Tibial artery (tissue), 4 donors: ENCODE data around the gene YWHAB.

Source experiments
- DNase-seq, 2 donors: peaks; one replicate each; pipeline ENCODE4 v3.0.0-alpha.2; 2019
- H3K27ac ChIP-seq, 2 donors: fragments of 200-600 bp; sonication (generic) in 1 of 2; 1 replicate in 1 of 2; 2 replicates in 1 of 2; pipeline ENCODE4 v1.5.1; 2018 to 2019; ENCODE audit warnings: mild to moderate bottlenecking in 1 of 2
- H3K27me3 ChIP-seq, 2 donors: fragments of 200-600 bp; sonication (generic) in 1 of 2; one replicate each; pipeline versions ENCODE4 v1.5.1 to v1.6.0; 2016 to 2019
- H3K36me3 ChIP-seq, 3 donors: fragments of 200-600 bp; sonication (generic) in 2 of 3; one replicate each; pipeline ENCODE4 v1.5.1; 2016 to 2019; ENCODE audit warnings: mild to moderate bottlenecking in 2 of 3
- H3K4me1 ChIP-seq, 4 donors: fragments of 200-600 bp; sonication (generic) in 2 of 4; 1 replicate in 3 of 4; 2 replicates in 1 of 4; pipeline ENCODE4 v1.5.1; 2016 to 2019
- H3K4me3 ChIP-seq, 2 donors: fragments of 200-600 bp; sonication (generic) in 1 of 2; 1 replicate in 1 of 2; 2 replicates in 1 of 2; pipeline ENCODE4 v1.5.1; 2018 to 2019; ENCODE audit warnings: mild to moderate bottlenecking in 2 of 2
- H3K9me3 ChIP-seq, 3 donors: fragments of 200-600 bp; sonication (generic) in 1 of 3; one replicate each; pipeline ENCODE4 v1.5.1; 2016 to 2019
- intact Hi-C: fragments of 100-400 bp; cut with DNase I; formaldehyde crosslinking; loops from one replicate; pipeline ENCODE4 v1.15.0; 2023; ENCODE audit warnings: low total_unique reads
- TF ChIP-seq, protein P1 (sequence below), 2 experiments: fragments of 200-600 bp in 1 of 2; fragments of 450-650 bp in 1 of 2; IDR thresholded peaks; one replicate each; pipeline ENCODE4 v1.5.1; 2017 to 2019; ENCODE audit warnings: antibody characterized with exemption in 2 of 2, mild to moderate bottlenecking in 1 of 2, moderate library complexity in 1 of 2

Gene YWHAB

DNA sequence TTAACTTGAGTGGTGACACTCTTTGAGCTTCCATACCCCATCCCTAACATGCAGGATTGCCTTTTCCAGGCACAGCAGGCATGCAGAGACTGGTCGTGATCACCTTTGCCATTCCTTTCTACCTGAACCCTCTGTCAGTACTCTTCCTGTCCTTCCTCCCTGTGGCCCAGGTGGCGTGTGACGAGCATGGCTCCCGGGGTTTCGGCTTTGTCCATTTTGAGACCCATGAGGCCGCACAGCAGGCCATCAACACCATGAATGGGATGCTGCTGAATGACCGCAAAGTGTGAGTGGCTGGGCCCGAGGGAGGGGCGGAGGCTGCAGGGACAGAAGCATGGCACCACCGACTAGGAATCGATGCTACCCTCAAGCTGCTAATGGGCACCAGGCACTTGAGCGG lies 31.1 kb downstream of the YWHAB start:
- peaks cover 0 to 39% (median 0%) of the 10 kb centered on the region in 3 donors for H3K36me3 ChIP-seq
- intact Hi-C loops, result no loop called here

DNA sequence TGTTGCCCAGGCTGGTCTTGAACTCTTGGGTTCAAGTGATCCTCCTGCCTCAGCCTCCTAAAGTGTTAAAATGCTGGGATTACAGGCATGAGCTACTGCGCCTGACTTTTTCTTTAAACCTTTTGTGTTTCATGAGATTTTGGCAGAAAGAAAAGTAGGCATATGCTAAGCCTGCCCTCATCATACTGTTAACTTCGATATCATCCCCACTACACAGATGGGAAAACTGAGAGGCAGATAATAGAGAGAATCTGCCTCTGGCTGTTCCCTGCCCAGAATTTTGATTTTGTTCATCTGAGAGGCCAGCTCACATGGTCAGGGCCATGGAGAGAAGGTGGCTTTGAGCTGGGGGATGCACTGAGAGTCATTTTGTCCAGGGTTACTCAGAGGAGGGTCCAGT lies 31.9 kb downstream of the YWHAB start:
- H3K27me3 ChIP-seq, result no peaks in the 10 kb centered on the region
- intact Hi-C loops, result no loop called here
- TF ChIP-seq, protein P1, sequence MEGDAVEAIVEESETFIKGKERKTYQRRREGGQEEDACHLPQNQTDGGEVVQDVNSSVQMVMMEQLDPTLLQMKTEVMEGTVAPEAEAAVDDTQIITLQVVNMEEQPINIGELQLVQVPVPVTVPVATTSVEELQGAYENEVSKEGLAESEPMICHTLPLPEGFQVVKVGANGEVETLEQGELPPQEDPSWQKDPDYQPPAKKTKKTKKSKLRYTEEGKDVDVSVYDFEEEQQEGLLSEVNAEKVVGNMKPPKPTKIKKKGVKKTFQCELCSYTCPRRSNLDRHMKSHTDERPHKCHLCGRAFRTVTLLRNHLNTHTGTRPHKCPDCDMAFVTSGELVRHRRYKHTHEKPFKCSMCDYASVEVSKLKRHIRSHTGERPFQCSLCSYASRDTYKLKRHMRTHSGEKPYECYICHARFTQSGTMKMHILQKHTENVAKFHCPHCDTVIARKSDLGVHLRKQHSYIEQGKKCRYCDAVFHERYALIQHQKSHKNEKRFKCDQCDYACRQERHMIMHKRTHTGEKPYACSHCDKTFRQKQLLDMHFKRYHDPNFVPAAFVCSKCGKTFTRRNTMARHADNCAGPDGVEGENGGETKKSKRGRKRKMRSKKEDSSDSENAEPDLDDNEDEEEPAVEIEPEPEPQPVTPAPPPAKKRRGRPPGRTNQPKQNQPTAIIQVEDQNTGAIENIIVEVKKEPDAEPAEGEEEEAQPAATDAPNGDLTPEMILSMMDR (IDR thresholded peaks at IDR 0.05), result no peak
- H3K4me1 ChIP-seq, result no peaks in the 10 kb centered on the region
- no peak overlapping the region for H3K4me3 ChIP-seq
- no peak for DNase-seq
- H3K27ac ChIP-seq, result no peak overlapping the region
- no peaks in the 10 kb centered on the region for H3K9me3 ChIP-seq
- peaks cover 0 to 37% (median 3%) of the 10 kb centered on the region in 3 donors for H3K36me3 ChIP-seq

More for the DNA sequence above, 31.1 kb downstream of the YWHAB start:
- no peak overlapping the region for H3K4me3 ChIP-seq
- H3K27me3 ChIP-seq, result no peaks in the 10 kb centered on the region
- no peak for DNase-seq
- no peak overlapping the region for H3K27ac ChIP-seq
- H3K9me3 ChIP-seq, result no peaks in the 10 kb centered on the region
- TF ChIP-seq, protein P1 (IDR thresholded peaks at IDR 0.05), result no peak
- no peaks in the 10 kb centered on the region for H3K4me1 ChIP-seq

DNA sequence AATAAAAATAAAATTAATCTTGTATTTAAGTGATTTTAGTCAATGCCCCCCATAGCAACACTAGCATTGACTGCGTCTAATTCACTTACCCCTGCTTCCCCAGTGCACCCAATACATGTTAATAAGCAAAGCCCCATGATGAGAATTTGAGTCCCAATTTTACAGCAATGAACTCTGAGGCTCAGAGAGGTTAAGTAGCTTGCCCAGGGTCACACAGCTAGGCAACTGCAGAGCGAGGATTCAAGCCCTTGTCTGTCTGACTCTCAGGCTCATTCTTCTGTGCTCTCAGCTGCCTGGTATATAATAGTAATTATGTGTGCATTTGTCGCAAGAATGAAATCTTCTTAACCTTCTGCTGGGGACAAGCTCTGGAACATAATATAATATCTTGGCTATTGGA lies 32.8 kb downstream of the YWHAB start:
- no peaks in the 10 kb centered on the region for H3K27me3 ChIP-seq
- no peak for DNase-seq
- H3K36me3 ChIP-seq, result peaks cover 0 to 37% (median 9%) of the 10 kb centered on the region in 3 donors
- H3K27ac ChIP-seq, result no peak overlapping the region
- no peaks in the 10 kb centered on the region for H3K9me3 ChIP-seq
- TF ChIP-seq, protein P1 (IDR thresholded peaks at IDR 0.05), result no peak
- H3K4me3 ChIP-seq, result no peak overlapping the region
- intact Hi-C loops, result no loop called here
- no peaks in the 10 kb centered on the region for H3K4me1 ChIP-seq

DNA sequence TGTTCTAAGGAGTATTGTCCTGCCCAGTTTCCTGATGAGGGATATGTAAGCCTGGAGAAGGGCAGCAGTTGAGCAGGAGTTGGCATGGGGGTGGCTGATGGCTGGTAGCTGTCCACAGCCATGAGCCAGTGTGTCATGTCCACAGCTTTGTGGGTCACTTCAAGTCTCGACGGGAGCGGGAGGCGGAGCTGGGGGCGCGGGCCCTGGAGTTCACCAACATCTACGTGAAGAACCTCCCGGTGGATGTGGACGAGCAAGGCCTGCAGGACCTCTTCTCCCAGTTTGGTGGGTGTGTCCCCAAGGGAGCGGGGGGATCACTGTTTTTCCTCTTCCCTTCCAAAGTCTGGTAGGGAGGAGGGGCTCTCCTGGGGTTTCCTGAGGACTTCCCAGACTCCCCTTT lies 33.3 kb downstream of the YWHAB start:
- TF ChIP-seq, protein P1 (IDR thresholded peaks at IDR 0.05), result no peak
- H3K4me1 ChIP-seq, result no peaks in the 10 kb centered on the region
- H3K9me3 ChIP-seq, result no peaks in the 10 kb centered on the region
- no peak overlapping the region for H3K4me3 ChIP-seq
- peaks cover 0 to 37% (median 9%) of the 10 kb centered on the region in 3 donors for H3K36me3 ChIP-seq
- H3K27me3 ChIP-seq, result no peaks in the 10 kb centered on the region
- H3K27ac ChIP-seq, result no peak overlapping the region
- DNase-seq, result no peak
- intact Hi-C loops, result no loop called here

DNA sequence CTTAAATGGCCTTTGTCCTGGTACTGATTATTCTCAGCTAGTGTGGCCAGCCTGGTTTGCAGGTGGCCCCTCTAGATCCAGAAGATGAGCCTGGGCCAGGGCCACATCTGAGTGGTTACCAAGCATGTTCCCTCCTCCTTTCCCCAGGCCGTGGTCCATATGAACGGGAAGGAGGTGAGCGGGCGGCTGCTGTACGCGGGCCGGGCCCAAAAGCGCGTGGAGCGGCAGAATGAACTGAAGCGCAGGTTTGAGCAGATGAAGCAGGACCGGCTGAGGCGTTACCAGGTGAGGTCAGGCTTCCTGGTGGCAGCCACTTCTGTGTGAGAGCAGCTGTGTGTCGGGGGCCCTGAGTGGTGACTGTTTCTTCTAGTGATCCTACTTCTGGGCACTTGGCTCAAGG lies 35.9 kb downstream of the YWHAB start:
- TF ChIP-seq, protein P1 (IDR thresholded peaks at IDR 0.05), result no peak
- H3K27ac ChIP-seq, result no peak overlapping the region
- H3K4me3 ChIP-seq, result no peak overlapping the region
- no peaks in the 10 kb centered on the region for H3K27me3 ChIP-seq
- intact Hi-C loops, result no loop called here
- peaks cover 0 to 33% (median 9%) of the 10 kb centered on the region in 3 donors for H3K36me3 ChIP-seq
- H3K4me1 ChIP-seq, result no peaks in the 10 kb centered on the region
- DNase-seq, result no peak
- no peaks in the 10 kb centered on the region for H3K9me3 ChIP-seq

DNA sequence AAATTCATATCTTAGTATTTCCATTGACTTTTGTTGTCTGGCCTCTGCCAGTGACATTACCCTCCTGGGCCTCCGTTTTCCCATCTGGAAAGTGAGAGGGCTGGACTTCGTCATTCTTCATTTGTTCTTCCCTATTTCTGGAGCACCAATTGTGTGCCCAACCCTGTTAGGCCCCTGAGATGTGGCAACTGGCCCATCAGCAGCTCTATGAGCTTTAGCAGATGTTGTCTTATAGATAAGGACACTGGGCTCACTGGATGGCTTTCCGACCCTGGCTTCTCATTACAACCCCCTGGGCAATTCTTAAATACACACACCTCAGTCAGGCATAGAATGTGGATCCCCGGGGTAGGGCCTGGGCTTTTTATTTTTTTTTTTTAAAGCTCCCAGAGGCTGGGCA lies 39.0 kb downstream of the YWHAB start:
- Histone ChIP-seq H3K4me3 (no peak overlapping the region), H3K4me1 (no peaks in the 10 kb centered on the region), H3K27me3 (no peaks in the 10 kb centered on the region), H3K9me3 (no peaks in the 10 kb centered on the region), H3K27ac (no peak overlapping the region), H3K36me3 (peaks cover 0 to 20% (median 9%) of the 10 kb centered on the region in 3 donors)
- DNase-seq, result no peak
- intact Hi-C loops, result no loop called here
- TF ChIP-seq, protein P1 (IDR thresholded peaks at IDR 0.05), result no peak
